Smooth muscle cell of the brain vasculature (primary cell): ENCODE results near the gene GAA.

Experiments
- DNase-seq: peaks from one replicate; pipeline ENCODE4 v3.0.0-alpha.2; 2012; ENCODE audit warnings: low read depth, low spot score

GAA gene

DNA sequence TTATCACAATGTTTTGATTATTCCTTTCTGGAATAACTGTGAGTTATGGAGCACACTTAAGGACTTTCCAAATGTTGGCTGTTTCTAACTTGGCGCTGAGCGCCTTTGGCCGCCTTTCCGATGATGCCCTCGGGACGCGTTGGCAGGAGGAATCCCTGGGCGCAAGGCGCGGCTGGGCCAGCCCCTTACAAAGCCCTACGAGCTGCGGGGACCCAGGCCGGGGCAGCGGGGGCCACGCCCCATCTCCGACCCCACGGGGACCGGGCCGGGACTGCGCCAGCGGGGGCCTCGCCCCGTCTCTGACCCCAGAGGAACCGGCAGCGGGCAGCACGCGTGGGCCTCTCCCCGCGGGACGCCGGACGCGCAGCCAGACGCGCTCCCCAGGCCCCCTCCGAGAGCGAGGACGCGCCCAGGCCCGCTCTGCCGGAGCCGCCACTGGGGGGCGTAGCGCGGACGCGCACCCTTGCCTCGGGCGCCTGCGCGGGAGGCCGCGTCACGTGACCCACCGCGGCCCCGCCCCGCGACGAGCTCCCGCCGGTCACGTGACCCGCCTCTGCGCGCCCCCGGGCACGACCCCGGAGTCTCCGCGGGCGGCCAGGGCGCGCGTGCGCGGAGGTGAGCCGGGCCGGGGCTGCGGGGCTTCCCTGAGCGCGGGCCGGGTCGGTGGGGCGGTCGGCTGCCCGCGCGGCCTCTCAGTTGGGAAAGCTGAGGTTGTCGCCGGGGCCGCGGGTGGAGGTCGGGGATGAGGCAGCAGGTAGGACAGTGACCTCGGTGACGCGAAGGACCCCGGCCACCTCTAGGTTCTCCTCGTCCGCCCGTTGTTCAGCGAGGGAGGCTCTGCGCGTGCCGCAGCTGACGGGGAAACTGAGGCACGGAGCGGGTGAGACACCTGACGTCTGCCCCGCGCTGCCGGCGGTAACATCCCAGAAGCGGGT lies at the start of gene GAA:
TSS of gene GAA (plus strand) at position 571 of the 935 bp plus-strand sequence. CDS start 3,006 bp downstream, outside the sequence.
- no peak for DNase-seq

DNA sequence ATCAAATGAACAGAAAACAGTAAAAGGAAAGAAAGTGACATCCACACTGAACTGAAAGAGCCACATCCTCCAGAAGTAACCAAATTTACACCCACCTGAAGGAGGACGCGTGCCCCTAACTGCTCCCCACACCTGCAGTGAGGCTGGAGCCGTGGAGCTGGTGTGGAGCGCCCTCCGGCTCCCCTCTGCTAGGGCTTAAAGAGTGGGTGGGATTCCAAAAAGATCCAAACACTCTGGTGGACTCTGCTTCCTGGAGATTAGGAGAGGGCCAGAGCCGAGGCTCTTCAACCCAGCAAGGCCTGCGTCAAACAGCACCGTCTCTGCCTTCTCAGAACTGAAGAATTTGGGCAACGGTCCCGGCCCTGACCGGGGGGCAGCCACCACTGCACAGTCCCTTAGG lies 49.7 kb upstream of the GAA start:
- DNase-seq = no peak

DNA sequence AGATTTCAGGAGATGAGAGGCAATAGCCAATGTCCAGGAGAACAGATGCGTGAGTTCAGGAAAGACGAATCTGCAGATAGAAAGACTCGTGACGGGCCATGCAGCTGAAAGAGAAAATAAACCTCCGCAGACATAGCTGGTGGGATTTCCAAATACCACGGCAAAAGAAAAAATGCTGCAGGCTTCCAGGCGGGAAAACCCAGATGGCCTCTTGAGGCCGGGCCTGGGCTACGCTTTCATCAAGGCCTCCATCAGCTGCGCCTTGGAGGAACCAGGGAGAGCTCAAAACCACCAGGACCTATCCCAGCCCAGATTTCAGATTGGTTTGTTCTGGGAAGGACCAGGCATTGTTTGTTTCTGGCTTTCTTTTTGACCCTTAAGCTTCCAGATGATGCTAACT lies 48.3 kb upstream of the GAA start:
- no peak for DNase-seq

DNA sequence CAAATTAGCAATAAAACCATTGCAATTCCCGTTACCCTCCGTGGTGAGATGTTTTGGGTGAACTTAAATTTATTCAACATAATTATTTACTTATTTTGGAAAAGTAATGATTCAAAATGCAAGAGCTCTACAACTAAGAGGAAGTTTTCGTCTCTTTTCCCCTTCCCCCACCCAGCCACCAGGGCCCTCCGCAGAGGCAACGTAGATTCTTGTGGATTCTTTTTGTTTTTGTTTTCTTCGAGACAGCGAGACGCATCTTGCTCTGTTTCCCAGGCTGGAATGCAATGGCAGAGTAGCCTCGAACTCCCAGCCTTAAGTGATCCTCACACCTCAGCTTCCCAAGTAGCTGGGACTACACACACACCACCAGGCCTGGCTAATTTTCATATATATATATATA lies 45.8 kb upstream of the GAA start:
- no peak for DNase-seq

DNA sequence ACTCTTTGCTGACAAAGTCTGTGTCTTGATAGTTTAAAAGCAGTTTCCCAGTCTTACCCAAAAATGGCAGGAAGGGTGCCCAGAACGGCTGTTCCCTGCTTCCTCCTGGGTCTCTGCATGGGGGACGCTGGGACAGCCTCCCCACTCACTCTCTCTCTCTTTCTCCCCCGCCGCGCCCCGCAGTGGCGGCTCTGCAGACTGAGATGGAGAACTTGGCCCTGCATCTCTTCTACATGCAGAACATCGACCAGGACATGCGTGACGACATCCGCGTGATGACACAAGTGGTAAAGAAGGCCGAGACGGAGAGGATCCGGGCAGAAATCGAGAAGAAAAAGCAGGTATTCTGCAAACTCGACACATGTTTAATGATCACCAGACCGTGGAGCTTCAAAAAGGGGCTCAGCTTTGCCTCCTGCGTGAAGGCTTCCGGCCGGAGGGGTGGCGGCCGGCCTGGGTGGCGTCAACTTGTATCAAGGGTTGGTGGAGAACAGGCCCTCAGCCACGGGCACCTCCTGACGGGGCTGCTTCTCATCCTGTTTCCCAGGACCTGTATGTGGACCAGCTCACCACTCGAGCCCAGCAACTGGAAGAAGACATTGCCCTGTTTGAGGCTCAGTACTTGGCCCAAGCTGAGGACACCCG lies 42.9 kb upstream of the GAA start:
- DNase-seq = no peak

DNA sequence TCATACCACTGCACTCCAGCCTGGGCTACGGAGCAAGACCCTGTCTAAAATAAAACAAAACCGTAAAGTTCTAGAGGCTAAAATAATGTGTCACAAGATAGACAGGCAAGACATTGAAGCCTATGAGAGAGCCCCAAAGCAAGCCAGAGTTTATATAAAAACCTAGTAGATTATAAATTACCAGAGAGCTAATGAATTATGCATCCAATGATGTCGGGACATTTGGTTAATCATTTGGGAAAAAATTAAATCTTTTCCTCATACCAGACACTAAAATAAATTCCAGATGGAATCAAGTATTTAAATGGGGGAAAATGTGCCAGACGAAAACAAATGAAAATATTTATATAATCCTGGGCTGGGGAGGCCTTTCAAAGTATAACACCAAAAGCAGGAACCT lies 40.7 kb upstream of the GAA start:
- no peak for DNase-seq

DNA sequence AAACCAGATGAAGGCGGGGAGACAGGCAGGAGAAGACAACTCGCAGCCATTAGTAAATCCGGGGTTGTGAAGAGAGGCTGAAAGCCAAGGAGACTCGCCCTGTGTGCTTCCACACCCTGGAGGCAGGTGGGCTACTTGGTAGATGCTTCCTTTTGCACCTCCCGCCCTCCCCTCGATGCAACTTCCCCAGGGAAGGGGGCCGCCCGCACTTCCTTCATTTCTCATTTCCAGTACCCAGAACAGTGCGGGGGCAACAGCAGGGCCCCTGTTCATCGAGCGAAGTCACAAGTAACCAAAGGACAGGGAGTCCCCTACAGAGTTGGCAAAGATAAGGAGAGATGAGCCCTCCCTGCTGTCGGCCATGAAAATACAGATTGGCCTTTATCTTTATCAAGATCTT lies 40.0 kb upstream of the GAA start:
- DNase-seq = no peak

DNA sequence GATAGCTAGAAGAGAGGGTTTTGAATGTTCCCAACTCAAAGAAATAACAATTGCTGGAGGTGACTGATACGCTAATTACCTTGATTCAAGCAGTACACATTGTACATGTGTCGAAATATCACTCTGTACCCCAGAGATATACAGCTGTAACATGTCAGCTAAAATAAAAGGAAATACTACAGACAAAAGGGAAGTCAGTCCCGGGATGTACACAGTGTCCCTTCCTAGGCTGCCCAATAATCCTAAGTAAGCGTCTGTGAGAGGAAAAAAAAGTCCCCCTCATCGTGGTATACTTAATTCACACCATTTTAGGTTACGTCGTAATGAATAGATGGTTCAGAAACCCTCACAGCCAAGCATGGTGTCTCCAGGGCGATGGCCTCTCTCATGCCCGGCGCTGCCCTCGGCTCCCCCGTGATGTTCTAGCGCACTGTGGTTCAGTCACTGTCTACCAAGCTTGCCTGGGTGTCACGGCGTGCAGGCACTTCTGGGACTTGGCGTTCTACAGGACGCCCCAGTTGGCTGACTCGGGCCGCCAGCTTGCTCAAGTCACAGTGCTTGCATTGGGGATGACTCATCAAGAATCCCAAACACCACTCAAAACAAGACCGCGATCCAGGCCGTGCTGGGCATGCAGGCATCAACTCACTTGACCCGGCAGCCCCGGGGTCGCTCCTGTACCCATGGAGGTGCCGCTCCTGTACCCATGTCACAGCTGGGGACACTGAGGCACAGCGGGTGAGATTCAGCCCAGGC lies 37.4 kb upstream of the GAA start:
- peak; percentile 12 for DNase-seq

DNA sequence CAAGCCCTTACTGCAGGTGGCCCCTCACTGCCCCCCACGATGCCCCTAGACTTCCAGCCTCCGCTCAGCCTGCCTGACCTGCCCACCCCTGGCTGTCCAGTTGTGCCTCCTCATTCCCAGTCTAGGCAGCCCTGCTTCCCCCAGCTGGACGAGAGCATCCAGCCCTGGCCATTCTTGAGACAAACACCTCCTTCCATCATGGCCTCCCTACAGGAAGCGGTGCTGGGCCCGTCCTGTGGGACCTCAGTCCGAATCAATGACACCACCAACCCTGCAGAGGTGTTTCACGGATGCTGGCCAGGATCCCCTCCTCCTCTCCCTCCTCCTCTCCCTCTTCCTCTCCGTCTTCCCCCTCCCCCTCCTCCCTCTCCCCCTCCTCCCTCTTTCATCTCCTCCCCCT lies 36.7 kb upstream of the GAA start:
- DNase-seq = no peak

DNA sequence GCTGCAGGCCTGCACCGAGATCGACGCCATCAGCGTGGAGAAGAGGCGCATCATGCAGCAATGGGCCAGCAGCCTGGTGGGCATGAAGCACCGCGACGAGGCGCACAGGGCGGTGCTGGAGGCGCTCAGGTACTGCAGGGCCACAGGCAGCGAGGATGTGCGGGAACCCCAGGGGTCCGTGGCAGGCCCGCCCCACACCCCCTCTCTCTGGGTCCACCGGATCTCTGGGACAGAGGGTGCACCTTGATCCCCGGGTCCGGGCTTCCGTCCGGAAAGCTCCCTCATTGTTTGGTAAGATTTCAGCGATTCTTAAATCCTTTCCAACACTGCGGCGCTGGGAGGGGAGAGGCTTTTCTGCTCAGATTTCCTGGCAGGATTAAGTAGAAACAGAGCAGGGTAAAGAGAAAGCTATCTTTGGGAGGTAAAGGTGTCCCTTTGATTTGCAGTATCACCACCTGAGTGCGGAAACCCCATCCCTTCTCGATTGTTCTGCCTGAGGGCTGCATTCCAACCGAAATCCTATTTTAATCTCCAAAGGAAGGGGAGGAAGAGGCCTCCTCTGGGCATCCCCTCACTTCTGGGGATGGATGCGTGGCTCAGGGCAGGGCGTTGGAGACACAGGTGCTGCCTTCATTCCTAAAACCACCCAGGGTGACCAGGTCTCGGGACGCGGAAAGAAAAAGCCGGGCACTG lies 35.8 kb upstream of the GAA start:
- DNase-seq = no peak

DNA sequence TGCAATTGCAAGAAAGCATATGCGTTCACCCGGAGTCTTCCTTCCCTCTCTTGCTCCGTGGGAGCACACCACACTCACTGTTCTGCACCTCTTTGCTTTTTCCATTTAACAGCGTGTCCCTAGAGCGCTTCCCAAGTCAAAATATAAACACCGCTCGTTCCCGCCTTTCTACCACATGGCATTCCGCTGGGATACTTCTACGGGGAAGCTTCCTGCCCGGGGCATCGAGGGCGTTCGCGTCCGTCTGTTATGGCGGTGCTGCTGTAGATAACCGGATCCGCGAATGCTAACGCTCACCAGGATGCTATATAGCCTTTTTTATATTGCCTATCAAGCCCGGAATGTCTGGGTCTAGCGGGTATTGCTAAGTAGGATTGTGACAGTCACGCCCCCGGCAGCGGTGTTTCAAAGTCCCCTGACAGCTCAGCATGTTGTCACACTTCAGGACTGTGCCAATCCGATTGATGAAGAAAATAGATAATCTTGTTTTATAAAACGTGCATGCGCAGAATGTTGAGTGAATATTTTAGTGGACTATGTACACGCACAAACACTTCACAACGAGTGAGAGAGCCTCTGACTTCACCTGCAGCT lies 33.9 kb upstream of the GAA start:
- DNase-seq = no peak

DNA sequence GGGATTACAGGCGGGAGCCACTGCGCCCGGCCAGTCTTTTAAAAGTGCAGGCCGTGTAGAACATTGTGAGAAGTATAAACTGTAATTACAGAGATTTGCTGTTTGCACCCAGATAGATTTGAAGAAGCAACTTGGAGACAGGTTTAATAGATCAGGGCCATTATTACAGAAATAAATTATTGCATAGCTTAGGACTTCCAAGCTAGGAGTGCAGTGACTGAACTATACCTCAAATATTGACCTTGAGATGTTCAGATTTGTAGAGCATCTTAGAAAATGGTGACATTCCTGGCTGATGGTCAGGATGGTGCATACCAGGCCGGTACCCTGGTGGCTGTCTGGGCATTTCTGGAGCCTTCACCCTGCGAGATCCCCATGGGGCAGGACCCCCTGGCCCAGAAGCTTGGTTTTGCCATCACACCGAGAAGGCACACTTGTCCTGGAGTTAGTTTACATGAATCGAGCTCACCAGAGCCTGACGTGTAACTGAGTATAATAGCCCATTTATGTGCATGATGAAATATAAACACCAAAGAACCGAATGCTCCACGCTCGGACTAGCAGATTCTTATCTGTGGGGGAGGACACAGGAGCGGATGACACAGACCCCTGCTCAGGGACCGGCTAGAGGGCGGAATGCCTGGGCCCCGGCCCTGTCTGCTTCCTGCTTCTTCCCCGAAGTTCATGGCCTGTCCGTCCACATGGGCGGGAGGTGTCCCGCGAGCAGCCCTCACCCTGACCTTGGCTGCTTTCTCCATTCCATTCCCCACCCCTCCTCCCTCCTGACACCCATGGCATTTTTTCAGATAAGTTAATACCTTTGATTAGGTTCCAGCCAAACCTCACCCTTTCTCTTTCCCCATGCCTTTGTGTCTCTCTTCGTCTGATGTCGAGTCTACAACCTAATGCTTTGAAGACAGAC lies 32.8 kb upstream of the GAA start:
- DNase-seq = no peak

DNA sequence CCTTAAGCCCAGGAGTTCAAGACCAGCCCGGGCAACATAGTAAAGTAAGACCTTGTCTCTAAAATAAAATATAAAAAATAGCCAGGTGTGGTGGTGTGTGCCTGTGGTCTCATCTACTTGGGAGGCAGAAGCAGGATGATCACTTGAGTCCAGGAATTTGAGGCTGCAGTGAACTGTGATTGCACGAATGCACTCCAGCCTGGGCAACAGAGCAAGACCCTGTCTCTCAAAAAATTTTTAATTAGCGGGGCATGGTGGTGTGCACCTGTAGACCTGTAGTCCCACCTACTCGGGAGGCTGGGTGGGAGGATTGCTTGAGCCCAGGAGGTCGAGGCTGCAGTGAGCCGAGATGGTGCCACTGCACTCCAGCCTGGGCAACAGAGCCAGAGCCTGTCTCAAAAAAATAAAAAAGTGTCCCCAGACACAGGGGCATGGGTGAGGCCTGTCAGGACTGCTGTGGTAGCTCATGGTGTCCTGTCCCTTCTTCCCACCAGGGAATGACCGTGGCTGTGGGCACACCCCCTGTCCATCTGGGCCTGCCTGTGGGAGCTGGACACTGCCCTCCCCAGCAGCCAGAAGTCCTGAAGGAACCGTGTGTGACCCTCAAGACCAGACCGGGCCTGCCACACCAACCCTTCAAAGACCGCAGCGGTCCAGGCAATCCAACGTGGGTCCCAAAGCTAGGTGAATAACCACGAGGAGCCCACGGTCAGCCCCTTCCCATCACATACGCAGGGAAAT lies 30.8 kb upstream of the GAA start:
- no peak for DNase-seq

DNA sequence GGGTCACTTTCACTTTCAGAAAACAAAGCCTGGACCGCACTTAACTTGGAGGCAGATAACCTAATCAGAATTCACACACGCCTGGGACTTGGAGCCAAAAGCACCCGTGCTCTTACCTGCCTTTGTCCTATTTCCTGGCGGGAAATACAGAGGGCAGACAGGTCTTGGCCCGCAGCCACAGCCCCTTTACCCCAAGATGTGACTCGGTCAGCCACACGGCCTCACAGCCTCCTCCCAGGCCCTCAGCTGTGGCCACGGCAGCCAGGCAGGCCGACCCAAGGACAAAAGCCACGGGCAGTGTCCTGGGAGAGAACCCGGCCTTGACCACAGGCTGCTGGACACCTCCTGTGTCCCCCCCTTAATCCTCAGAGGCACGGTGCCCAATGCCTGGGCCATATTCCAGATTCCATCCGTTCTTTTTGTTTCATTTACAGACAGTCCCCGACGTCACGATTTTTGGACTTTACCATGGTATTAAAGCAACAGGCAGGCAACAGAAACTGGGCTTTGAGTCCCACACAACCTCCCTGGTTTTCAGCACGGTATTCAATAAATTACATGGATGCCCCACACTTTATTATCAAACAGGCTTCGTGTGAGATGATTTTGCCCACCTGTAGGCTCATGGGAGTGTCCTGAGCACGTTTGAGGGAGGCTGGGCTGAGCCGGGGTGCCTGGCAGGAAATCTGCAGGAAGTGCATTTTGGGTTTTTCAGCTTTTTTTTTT lies 30.1 kb upstream of the GAA start:
- no peak for DNase-seq

DNA sequence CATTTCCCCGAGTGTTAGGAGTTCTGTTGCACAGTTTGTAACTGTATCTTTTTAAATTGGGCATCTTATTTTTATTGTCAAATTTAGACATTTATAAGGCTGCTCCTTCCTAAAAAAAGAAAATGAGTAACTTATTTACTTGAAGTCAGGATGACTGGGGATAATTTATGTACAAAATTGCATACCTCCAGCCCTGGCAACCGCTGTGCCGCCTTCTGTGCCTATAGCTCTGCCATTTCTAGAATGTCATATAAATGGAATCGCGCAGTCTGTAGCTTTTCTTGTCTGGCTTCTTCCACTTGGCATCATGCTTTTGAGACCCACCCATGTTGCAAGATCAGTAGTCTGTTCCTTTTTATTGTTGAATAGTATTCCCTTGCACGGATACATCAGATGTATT lies 29.0 kb upstream of the GAA start:
- no peak for DNase-seq

DNA sequence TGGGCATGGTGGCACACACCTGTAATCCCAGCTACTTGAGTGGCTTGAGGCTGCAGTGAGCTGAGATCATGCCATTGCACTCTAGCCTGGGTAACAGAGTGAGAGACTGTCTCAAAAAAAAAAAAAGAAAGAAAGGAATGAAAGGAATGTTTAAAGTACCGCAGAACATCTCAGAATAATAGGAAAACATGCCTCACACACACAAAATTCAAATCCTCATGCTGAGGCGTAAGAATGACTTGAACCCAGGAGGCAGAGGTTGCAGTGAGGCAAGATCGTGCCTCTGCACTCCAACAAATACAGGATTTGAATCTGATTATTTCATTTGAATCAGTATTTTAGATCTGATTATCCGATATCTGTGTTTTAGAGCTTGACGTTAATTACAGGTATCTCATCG lies 21.3 kb upstream of the GAA start:
- DNase-seq = no peak

DNA sequence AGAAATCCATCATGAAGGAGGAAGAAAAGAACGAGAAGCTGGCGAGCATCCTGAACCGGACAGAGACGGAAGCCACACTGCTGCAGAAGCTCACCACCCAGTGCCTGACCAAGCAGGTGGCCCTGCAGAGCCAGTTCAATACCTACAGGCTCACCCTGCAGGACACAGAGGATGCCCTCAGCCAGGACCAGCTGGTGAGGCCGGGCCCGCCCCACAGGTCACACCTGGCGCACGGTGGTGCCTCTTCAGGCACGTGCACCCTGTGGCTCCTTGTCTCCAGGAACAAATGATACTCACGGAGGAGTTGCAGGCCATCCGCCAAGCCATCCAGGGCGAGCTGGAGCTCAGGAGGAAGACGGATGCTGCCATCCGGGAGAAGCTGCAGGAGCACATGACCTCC lies 19.8 kb upstream of the GAA start:
- no peak for DNase-seq

DNA sequence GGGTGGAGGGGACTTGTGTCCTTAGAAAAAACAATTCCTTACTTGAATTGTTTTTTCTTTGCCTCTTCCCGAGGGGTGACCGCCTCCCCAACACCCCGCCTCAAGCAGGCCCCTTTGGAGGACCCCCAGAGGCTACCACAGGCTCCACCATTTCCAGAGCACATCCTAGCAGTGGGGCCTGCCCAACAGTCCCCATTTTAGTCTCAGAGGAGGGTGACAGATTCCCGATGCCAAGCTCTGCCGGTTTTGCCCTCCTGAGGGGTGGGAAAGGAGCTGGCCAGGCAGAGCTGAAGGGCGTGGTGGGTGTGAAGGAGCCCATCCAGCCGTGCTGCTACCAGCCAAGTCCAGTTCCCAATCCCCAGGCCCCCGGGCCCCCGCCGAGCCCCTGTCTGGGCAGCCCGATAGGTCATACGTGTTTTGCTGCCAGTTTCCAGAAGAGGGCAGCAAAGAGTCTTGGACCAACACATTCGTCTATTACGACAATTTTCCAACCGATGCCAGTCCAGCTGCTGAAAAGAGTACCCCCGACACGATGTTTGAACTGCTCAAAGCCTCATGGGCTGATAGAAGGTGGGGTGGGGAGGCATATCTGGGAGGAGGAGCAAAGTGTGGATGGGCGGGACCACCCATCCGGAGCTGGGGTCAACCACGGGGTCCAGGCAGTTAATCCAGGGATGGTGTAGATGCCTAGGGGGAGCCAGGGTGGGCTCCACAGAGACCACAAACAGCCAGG lies 18.8 kb upstream of the GAA start:
- DNase-seq = no peak
